DLD1 (cell line): Measurements from ENCODE around the gene CECR2.
"Not testable (repeated sequence)": the region's sequence is repeated elsewhere in the genome, so short reads cannot be mapped to it uniquely, and the experiment has no call there.

Experiments
- in situ Hi-C: cut with HindIII; loops from 2 replicates; pipeline ENCODE4 v1.10.0; 2017; ENCODE audit warnings: low sequenced_read_pairs

The CECR2 gene

GRCh38 chr22:17493419-17493981, 124.2 kb downstream of the CECR2 start:
- in situ Hi-C loops, result no loop called here

GRCh38 chr22:17496841-17497240, 127.6 kb downstream of the CECR2 start:
- in situ Hi-C loops, result no loop called here

GRCh38 chr22:17501679-17502285, 132.5 kb downstream of the CECR2 start:
- in situ Hi-C loops, result no loop called here

- in situ Hi-C loops, result no loop called here
Measured at GRCh38 chr22:17508110-17508509, 138.8 kb downstream of the CECR2 start.

GRCh38 chr22:17512960-17513359, 143.7 kb downstream of the CECR2 start:
- in situ Hi-C loops, result no loop called here

GRCh38 chr22:17513612-17514011, 144.4 kb downstream of the CECR2 start:
- in situ Hi-C loops, result no loop called here

- in situ Hi-C loops, result no loop called here
Measured at GRCh38 chr22:17514084-17514483, 144.8 kb downstream of the CECR2 start.

- in situ Hi-C loops, result no loop called here
Measured at GRCh38 chr22:17518406-17518805, 149.1 kb downstream of the CECR2 start.

- in situ Hi-C loops, result not testable (repeated sequence)
Measured at GRCh38 chr22:17521971-17522370, 152.7 kb downstream of the CECR2 start.

GRCh38 chr22:17523925-17524324, 154.7 kb downstream of the CECR2 start:
- in situ Hi-C loops, result no loop called here

- in situ Hi-C loops, result no loop called here
Measured at GRCh38 chr22:17536269-17536668, 167.0 kb downstream of the CECR2 start.

- in situ Hi-C loops, result no loop called here
Measured at GRCh38 chr22:17537155-17537554, 167.9 kb downstream of the CECR2 start.

GRCh38 chr22:17540481-17540880, 171.2 kb downstream of the CECR2 start:
- in situ Hi-C loops, result no loop called here

GRCh38 chr22:17541476-17541875, 172.2 kb downstream of the CECR2 start:
- in situ Hi-C loops, result no loop called here

- in situ Hi-C loops, result no loop called here
Measured at GRCh38 chr22:17542452-17542851, 173.2 kb downstream of the CECR2 start.

GRCh38 chr22:17548010-17548755, 178.9 kb downstream of the CECR2 start:
- in situ Hi-C loops, result no loop called here

GRCh38 chr22:17548756-17549035, 179.4 kb downstream of the CECR2 start:
- in situ Hi-C loops, result no loop called here

- in situ Hi-C loops, result no loop called here
Measured at GRCh38 chr22:17549183-17549582, 179.9 kb downstream of the CECR2 start.

- in situ Hi-C loops, result no loop called here
Measured at GRCh38 chr22:17549655-17550054, 180.4 kb downstream of the CECR2 start.

- in situ Hi-C loops, result no loop called here
Measured at GRCh38 chr22:17552737-17553136, 183.5 kb downstream of the CECR2 start.

- in situ Hi-C loops, result no loop called here
Measured at GRCh38 chr22:17554814-17555213, 185.6 kb downstream of the CECR2 start.

GRCh38 chr22:17559188-17559587, 189.9 kb downstream of the CECR2 start:
- in situ Hi-C loops, result no loop called here
